NCI-H460 (cell line): Measurements from ENCODE around the gene KIF11. TPM values are rescaled to one million over a fixed set of nuclear protein-coding genes. Genes with fewer than 3 reads are reported as not detected.
"Not testable (repeated sequence)": the region's sequence is repeated elsewhere in the genome, so short reads cannot be mapped to it uniquely, and the experiment has no call there.

ENCODE experiments used
- DNase-seq: peaks from one replicate; pipeline ENCODE4 v3.0.0-alpha.2; 2016; ENCODE audit warnings: low read depth; ENCODE audit errors: extremely low read depth
- polyA plus RNA-seq: library from polyadenylated mRNA; depleted of rRNA; stranded (reverse); fragments of >200 nt; gene quantifications from 2 replicates; pipeline ENCODE4 v1.2.3, GENCODE V29; 2014; cell fraction: nucleus; rRNA removed
- total RNA-seq: library from RNA; depleted of rRNA; stranded (reverse); fragments of >200 nt; shearing (Covaris generic); gene quantifications from 2 replicates; pipeline ENCODE4 v1.2.3, GENCODE V29; 2014; rRNA removed

Gene KIF11
- 39.3 and 40.2 TPM in 2 replicates for total RNA-seq
- polyA plus RNA-seq, result 24.3 and 34.2 TPM in 2 replicates

DNA sequence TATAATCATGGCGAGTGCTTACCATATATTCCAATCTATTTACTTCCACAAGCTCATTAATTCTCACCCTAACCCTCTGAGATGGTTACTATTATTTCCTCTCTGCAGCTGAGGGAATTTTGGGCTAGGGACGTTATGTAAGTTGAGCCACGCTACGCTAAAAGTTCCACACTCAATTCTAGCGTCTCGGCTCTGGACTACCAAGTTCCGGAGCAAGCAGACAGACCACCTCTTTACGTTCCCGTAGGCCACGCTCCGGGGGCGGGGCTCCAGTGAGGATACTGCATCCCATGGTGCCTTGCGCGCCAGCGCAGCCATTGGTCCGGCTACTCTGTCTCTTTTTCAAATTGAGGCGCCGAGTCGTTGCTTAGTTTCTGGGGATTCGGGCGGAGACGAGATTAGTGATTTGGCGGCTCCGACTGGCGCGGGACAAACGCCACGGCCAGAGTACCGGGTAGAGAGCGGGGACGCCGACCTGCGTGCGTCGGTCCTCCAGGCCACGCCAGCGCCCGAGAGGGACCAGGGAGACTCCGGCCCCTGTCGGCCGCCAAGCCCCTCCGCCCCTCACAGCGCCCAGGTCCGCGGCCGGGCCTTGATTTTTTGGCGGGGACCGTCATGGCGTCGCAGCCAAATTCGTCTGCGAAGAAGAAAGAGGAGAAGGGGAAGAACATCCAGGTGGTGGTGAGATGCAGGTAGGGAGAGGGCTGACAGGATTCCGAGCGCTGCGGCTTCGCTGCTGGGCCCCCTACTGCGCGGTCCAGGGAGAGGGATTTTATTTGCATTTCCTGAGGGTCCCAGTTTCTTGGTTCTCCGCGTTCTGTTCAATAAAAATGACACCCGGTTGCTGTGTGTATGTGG is at the start of gene KIF11:
KIF11 (plus strand) TSS at position 370 of the 858 bp plus-strand sequence; CDS start at position 616, 246 bp downstream.
- DNase-seq, result peak; percentile 97

- DNase-seq, result no peak
Measured at GRCh38 chr10:92544296-92544695, 48.6 kb upstream of the KIF11 start.

GRCh38 chr10:92545556-92545955 is 47.4 kb upstream of the KIF11 start:
- no peak for DNase-seq

- no peak for DNase-seq
Measured at GRCh38 chr10:92547676-92548075, 45.3 kb upstream of the KIF11 start.

DNA sequence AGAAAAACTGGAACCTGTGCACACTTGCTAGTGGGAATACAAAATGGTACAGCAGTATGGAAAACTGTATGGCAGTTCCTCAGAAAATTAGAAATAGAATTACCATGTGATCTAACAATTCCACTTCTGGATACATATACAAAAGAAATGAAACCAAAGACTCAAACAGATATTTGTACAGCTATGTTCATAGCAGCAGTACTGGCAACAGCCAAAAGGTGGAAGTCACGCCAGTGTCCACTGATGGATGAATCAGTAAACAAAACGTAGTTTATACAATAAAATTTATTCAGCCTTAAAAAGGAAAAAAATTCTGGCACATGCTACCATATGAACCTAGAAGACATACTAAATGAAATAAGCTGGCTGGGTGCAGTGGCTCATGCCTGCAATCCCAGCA is 42.0 kb upstream of the KIF11 start:
- DNase-seq, result no peak

DNA sequence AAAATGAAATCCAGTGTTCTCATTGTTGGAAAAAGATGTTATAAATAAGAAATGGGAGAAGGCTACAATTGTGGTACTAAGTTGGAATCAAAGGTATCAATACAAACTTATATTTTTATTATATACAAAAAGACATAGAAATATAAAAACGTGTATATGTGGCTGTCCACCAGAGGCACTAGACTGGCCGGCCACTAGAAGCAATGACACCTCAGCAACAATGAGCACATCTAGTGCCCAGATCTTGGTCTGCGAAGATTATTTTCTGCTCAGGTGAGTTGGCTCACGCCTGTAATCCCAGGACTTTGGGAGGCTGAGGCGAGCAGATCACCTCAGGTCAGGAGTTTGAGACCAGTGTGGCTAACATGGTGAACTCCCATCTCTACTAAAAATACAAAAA is 40.6 kb upstream of the KIF11 start:
- no peak for DNase-seq

DNA sequence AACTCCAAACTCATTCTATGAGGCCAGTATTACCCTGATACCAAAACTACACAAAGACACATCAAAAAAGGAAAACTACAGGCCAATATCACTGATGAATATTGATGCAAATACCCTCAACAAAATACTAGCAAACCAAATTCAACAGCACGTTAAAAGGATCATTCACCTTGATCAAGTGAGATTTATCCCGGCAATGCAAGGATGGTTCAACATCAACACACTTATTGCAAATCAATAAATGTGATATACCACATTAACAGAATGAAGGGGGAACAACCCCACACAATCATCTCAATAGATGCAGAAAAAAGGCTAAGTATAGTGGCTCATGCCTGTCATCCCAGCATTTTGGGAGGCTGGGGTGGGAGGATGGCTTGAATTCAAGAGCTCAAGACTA is 39.0 kb upstream of the KIF11 start:
- no peak for DNase-seq

DNA sequence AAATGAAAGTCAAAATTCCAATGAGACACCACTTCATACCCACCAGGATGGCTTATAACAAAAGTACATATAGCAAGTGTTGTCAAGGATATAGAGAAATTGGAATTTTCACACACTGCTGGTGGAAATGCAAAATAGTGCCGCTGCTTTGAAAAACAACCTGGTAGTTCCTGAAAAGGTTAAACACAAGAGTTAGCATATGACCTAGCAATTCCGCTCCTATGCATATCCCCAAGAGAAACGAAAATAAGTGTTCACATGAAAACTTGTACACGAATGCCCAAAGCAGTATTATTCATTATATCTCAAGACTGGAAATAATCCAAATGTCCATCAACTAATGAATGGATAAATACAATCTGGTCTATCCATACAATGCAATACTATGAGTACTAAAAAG is 33.9 kb upstream of the KIF11 start:
- no peak for DNase-seq

GRCh38 chr10:92562424-92562823 is 30.5 kb upstream of the KIF11 start:
- DNase-seq, result no peak

- DNase-seq, result no peak
Measured at GRCh38 chr10:92567952-92568600, 24.9 kb upstream of the KIF11 start.

GRCh38 chr10:92569071-92569470 is 23.9 kb upstream of the KIF11 start:
- no peak for DNase-seq

- not testable (repeated sequence) for DNase-seq
Measured at GRCh38 chr10:92569663-92570062, 23.3 kb upstream of the KIF11 start.

DNA sequence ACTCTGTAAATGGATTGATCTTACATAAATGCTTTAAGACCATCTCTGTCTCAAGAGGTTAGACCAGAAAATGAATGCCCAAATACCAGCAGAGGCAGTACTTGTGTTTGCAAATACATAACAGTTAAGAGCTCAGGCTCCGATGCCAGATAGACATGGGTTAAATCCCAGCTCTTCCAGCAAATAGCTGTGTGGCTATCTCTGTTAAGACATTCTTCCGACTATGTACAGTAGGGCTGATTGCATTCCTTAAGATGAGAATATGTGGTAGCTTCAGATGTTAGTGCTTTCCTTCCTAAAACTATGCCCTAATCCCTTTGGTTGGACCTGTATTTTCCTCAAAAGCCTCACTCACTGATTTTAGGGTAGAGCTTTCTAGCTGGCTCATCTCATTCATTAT is 21.3 kb upstream of the KIF11 start:
- no peak for DNase-seq

- no peak for DNase-seq
Measured at GRCh38 chr10:92572362-92573090, 20.4 kb upstream of the KIF11 start.

- DNase-seq, result no peak
Measured at GRCh38 chr10:92573091-92573797, 19.7 kb upstream of the KIF11 start.

- DNase-seq, result peak; percentile 81
Measured at GRCh38 chr10:92573798-92574547, 19.0 kb upstream of the KIF11 start, which contains the start of gene IDE. IDE (minus strand) TSS chr10:92574093; CDS start chr10:92574019, 74 bp downstream.

- DNase-seq, result no peak
Measured at GRCh38 chr10:92574548-92575261, 18.2 kb upstream of the KIF11 start.

DNA sequence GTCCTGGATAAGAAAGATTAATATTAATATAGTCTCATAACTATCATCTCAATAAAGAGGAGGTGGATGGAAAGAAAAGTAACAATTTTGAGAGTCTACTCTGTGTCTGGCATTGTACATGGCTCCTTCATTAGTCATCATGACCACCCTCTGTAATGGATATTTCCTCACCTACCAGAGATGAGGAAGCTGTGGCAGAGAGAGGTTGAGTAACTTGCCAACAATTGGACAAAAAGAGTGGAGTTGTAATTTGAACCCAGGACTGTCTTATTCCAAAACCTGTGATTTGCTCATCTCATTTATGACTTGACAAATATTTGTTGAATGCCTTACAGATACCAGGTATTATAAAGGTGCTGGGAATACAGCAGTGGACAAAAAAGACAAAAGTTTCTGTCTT is 17.0 kb upstream of the KIF11 start:
- DNase-seq, result no peak

DNA sequence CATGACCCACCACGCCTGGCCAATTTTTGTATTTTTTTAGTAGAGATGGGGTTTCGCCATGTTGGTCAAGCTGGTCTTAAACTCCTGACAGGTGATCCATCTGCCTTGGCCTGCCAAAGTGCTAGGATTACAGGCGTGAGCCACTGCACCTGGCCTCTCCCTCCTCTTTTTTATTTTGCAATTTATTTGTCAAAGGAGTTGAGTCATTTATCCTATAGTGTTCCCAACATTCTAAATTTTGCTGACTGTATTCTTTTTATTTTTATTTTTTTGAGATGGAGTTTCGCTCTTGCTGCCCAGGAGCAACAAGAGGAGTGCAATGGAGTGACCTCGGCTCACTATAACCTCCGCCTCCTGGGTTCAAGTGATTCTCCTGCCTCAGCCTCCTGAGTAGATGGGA is 10.6 kb upstream of the KIF11 start:
- DNase-seq, result not testable (repeated sequence)
